NCI-H345 treated with DMSO at 0.1 percent for 48 hours (cell line): ENCODE results near the gene PTPRM.

ENCODE experiments used
- DNase-seq: peaks from one replicate; lab custom pipeline; 2025; ENCODE audit not compliant: unreplicated experiment; lab: John Stamatoyannopoulos, UW

The PTPRM gene

DNA sequence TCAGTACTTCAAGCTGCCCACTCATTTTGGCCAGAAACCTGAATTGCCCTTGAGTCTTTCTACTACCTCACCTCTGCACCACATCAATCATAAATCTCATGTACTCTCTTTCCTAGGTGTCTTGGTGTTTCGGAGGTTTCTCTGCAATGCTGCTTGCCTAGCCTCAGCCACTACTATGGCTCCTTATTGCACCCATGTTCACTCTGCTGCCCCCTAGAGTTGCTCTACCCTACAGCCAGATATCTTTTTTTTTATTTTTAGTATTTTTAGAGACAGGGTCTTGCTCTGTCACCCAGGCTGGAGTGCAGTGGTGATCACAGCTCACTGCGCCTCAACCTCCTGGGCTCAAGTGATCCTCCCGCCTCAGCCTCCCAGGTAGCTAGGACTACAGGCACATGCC, 413.0 kb downstream of the PTPRM start:
- no peak for DNase-seq

DNA sequence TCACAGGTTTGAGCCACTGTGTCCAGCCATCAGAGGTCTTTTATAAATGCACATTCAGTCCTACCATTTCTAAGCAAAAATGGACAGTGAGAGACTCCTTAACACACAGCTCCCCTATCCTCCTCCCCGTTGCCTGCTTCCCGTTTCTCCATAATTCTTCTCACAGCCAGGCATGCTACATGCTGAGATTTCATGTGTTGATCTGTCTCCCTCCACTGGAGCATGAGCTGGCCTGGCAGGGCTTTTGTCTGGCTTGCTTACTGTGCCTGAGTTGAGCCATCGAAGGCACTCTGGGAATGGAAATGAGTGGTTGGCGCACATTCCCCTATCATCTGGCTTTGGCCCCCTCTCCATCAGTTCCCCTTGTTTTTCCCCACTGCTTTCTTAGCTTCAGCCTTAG, 413.5 kb downstream of the PTPRM start:
- DNase-seq = no peak

DNA sequence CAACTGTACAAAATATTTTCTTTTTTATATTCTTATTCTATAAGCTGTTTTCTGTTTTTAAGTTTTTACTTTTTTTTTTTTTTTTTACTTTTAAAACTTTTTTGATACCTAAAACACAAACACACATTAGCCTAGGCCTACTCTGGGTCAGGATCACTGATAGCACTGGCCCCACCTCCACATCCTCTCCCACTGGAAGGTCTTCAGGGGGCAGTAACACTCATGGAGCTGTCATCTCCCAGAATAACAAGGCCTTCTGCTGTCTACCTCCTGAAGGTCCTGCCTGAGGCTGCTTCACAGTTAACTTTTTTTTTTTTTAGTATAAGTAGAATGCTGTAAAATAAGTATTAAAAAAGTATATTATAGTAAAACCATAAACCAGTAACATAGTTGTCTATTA, 415.1 kb downstream of the PTPRM start:
- DNase-seq = no peak

DNA sequence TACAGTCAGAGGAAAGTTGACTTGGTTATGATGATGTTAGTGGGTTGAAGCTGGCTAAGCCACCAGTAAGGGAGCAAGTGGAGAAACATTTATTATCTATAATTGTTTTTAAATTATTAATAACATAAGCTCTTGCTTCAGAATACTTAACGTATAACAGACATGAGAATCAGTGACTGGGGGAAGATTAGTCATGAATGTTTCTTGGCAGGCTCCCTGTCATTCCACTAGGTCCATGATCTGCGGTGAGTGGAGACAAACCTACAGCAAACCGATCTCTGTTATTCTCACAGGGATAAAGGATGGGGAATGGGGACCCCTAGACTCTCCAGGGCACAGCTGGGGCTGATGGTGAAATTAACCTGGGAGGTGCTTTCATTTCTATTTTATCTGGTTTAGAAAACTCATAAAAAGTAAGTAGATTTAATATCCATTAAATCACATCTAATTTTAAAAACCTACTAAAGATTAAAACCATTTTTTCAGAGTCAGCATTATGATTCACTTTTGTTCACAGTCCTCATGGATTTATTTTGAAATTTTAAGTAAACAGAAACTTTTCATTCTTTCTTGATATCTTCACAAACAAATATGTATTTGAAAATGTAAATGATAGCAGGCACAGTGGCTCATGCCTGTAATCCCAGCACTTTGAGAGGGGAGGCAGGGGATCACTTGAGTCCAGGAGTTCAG, 420.3 kb downstream of the PTPRM start:
- no peak for DNase-seq

DNA sequence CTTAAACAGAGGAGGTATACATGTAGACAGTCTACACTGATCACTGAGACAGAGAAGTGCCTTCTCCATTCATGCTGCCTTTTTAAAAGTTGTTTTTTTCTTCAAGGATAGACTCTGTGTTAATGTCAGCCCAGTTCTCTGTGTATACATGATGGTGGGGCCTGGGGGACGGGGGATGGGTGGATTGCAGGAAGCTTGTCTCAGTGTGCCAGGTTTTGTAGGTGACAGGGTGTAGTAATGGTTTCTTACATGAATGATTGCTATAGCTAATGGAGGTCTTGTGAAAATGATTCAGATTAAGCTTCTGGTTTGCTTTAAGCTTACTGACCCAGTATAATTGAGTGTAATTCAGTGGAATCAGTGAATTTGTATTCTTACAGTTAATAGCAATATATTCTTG, 423.6 kb downstream of the PTPRM start:
- DNase-seq = no peak

DNA sequence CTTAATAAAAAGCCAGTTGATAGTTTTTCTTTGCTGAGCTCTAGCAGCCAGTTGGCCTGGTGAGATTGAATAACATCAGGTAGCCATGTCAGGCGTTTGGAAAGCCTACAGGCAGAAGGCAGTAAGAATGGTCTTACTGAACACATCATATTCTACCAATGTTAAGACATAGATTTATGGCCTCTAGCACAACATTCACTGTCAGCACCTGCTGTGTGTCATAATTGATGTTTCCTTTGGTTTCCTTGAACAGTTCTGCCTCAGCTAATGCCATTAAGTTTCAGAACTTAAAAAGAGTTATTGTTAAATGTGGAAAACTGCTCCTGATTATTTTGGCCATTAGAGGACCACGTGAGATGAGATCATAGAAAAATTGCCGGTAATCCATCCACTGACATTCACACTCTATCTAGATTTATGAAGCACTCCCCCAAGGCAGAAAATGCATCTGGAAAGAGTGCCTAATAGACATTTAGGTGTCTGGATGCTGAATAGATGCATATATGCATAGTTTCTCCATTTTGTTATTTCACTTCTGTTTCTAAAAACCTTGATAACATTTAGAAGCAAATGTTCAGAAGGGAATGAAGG, 434.7 kb downstream of the PTPRM start:
- DNase-seq = no peak

DNA sequence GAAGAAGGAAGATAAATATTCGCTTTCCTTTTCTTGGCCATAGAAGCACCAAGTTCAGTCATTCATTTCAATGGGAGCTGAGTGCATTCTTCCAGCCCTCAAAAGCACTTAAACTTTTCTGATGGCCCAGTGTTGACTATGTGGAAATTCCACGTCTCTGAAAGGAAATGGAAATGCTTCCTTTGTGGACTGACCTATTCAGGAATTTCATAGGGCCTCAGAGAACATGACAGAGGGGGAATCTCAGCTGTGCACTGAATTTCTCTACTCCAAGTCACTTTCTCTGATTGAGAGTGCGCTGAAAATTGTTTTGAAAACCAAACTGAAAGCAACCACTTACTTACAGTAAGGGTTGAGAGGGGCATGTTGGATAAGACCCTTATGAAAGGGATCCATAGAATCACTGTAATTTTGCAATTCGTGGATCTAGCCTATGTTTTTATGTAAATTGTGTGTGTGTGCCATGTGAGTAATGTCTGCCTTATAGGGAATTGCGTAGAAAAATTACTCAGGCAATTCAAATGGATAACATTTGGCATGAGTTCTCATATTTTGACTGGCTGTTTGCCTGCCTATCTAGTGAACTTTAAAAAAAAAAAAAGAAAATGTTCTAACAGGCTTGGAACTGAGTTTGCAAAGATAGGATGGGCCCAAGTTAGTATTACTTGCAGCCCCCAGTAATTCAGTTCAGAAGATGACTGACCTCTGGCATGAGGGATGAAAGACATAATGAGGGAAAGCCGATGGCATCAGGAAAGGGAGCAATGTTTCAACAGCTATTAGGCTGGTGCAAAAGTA, 437.0 kb downstream of the PTPRM start:
- no peak for DNase-seq

DNA sequence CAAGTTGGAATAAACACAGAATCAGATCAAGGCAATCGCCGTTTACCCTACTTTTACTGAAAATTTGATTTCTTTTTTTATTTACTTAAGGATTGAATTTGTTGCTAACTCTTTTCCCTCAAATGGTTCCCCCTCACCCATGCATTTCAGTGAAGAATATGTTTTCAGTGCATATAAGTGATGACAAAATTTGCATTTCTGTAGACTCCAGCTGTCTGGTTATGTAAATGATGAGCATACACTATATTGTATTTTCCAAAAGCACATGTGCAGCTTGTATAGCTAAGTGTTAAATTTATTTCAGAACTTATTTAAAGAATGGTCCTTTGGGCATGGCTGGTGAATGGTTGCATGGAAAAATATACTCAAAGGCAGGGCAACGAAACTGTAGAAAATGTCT, 437.7 kb downstream of the PTPRM start:
- DNase-seq = no peak

DNA sequence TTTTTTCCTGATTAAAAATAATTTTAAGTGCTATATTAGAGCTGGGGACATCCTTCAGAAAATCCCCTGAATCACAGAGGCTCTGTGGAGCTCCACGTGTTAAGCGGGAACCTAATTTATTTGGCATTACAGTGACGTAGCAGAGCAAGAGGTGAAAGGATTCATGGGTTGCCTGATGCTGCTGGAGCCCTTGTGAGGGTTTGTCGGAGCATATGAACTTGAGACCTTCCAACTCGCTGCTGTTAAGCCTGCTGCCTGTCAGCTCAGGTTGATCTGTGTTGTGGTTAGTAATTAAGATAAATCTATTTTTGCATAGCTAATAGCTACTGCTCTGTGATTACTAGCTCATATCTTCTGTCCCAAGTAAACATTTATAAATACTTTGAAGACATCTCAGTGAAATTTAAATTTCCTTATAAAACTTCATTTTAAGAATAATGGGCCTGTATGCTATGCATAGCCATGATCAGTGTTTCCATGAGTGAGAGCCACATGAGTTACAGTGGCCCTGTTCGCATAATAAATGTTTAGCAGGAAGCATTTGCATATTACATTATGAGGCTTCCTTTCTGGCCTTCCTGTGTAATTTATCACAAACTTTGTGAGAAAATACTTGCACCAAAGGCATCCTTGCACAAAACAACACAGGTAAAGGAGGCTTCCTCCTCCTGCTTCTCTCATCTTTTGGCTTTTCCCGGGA, 438.9 kb downstream of the PTPRM start:
- DNase-seq = no peak

DNA sequence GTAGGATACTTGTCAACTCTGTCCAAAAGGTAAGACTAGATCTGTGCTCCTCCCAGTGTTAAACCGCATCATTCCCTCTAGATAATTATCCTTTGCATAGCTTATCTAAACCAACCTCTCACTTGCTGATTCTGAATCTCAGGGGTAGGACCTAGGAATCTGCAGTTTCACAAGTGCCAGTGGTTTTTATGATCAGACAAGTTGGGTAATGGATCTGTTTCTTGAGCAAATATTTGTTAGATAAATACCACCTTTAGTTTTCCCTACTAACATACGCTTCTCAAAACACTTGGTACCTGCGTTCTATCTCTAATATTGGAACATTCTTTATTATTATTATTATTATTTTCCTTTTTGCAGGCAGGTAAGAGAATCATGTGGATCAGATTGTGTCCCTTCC, 439.9 kb downstream of the PTPRM start:
- DNase-seq = no peak

DNA sequence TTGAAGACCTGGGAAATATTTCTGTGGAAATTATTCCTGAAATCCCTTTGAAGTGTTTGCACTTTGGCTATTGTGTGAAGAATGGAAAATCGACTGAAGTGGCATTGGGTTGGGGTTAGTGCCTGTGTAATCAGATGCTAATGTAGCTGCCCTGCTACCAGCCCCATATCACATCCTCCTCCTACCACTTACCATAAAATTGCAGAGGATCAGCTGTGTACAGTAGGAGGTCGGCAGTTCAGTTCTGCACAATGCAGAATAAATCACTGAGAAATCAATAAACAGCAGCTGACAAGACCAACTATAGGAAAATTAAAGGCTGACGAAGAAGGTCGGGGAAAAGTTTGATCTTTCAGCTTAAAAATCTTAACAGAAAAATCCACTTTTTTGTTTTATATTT, 440.9 kb downstream of the PTPRM start:
- no peak for DNase-seq

DNA sequence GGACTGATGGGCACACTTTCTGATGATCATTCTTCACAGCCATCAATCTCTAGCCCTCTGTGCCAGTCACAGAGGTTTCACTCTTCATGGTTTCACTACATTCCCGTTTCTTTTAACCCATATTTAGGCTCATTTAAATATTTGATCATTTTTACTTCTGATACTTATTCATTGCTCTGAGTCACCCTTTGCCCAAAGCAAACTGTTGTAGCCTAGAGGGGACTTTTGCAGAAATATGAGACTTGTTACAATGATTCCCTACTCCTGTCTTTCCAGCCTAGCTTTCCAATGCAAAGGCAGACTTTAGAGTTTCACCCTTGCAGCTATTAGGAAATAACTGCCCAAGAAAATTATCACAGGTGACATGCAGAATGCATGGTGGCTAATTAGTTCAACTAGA, 444.2 kb downstream of the PTPRM start:
- DNase-seq = no peak

DNA sequence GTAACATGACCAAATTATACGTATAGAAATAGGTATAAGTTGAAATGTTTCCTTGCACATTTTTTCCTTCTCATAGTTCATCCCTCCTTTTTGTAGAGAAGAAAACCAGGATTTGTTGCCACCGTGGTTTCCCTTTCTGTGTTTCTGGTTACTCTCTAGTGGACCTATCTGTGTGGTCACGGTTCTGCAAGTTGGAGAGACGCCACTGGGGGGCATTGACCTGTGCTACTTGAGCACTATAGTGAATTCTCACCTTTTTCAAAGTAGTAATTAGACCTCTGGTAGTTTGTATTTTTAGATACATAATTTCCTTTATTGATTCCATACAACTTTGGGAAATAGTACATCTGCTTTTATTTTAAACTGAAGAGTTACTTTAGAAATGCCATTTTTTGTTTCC, 444.8 kb downstream of the PTPRM start:
- DNase-seq = no peak

DNA sequence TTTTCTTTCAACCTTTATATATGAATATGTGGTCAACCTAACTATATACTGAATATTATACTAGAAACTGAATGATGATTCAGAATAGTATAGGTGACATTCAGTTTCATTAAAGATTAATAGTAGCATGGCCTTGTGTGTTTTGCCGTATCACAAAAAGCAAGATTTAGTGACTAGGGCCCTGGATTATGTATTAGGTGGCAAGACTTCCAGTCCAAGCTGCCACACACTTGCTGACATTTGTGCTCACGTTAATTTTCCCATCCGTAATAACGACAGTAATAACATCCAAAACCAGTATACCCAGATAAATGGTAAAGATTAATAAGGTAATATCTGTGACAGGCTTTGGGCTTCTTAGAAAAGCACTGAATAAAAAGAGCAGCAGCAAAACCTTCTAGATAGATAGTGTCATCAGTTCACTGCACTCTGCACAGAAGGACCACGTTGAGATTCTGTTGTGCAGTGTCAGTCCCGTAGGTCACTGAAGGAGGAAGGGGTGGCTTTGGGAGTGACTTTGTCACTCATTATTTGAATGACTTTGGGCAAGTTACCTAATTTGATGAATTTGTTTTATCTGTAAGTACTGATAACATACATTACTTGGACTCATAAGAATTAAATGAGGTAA, 451.7 kb downstream of the PTPRM start:
- no peak for DNase-seq

DNA sequence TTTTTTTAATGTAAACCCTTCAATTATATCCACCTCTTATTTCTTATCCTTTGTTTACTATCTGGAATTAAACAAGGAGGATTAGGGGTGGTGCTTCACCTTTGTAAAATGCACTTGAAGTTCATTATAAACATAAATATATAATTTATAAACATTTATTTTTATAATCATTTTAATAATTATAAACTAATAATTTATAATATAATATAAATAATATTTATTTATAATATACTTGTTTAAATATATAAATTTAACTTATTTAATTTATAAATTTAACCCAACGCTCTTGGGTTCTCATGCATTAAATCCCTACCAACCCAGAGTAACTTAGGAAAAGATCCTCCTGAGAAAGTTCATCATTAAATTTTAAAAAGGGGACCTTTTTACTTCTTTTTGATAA, 452.5 kb downstream of the PTPRM start:
- DNase-seq = no peak

DNA sequence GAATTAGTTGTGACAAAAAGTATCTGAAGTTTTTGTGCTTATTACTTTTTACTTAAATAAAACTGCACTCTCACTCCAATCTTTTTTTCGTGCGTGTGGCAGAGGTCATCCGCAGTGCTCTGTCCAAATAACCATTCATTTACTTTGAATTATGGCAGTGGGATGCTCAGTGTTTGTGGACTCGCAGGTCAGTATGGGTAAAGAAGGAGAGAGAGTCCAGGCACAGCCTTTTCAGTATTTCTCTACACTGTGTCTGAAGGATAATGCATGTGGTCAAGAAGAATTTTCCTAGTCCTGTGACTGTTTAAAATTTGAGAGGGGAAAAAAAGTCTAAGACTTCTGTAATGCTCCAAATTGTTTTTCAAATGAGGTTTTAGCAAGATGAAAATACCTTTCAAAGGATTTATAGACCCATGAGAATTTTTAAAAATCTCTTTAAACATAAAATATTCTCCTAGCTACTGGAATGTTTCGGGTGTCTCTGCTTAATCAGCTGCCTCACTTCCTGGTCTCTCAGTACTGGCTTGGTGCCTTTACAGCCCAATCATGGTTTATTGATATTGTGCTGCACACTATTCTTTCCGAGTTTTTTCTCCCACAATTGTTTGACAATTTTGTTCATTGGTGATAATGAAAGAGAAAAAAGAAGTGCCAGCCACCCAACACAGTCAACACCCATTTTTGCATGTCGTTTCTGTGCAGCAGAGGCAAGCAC, 453.2 kb downstream of the PTPRM start:
- no peak for DNase-seq

DNA sequence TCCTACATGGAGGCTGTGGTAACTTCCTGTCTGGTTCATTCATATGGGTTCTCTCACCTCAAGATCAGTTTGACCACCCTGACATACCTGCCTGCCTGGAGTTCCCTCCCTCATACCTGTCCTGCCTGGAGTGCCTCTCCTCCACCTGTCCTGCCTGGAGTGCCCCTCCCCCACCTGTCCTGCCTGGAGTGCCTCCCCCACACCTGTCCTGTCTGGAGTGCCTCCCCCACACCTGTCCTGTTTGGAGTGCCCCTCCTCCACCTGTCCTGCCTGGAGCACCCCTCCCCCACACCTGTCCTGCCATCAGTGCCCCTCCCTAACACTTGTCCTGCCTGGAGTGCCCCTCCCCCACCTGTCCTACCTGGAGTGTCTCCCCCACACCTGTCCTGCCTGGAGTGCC, 461.9 kb downstream of the PTPRM start:
- no peak for DNase-seq

DNA sequence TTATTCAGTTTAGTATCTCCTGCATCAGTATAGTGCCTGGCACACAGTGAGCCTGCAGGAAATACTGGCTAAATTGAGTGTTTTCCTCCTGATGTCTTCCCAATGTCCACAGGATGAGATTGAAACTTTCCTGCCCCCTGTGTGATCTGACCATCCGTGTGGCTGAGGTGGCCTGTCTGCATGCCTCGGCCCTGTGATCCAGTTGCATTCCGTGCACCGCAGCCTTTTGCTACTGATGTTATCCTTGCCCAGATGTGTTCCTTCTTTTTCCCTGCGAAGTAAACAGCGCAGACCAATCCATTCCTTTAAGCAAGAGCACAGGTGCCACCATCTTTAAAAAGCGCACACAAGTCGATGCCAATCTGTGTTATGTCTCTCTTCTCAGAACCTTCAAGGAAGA, 462.6 kb downstream of the PTPRM start:
- no peak for DNase-seq

DNA sequence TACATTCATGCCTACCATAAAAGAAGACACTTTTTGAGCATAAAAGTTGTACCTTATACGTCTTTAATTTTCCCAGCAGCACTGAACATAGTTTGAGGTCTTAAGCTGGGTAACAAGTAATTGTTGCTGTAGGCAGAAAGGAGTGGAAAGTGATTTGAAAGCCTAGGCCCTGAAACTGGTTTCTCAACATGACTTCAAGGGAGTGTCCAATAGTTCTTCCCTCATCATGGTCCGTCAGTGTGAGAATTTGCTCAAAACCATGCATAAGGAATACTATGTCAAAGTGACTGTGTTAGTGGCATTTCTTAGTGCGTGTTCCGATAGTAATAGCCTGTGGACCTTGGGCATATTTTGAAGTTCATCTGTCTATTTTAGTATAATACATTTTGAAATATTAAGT, 463.1 kb downstream of the PTPRM start:
- DNase-seq = no peak

DNA sequence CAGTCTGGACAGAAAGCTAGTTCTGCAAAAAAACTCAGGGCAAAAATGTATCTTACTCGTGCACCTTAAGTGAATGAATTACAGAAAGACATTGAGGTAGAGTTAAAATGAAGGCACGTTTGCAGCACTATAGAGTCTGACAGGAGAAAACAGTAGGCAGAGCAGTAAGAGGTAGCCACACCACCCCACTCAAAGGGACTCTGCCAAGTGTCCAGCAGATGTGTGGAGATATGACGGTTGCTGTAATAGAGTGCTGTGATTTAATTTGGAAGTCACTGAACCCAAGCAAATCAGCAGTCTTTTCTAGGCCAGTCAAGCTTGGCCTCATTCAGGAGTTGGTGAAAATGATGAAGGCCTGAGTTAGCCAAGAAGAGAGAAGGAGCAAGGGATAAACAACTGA, 464.4 kb downstream of the PTPRM start:
- DNase-seq = no peak

DNA sequence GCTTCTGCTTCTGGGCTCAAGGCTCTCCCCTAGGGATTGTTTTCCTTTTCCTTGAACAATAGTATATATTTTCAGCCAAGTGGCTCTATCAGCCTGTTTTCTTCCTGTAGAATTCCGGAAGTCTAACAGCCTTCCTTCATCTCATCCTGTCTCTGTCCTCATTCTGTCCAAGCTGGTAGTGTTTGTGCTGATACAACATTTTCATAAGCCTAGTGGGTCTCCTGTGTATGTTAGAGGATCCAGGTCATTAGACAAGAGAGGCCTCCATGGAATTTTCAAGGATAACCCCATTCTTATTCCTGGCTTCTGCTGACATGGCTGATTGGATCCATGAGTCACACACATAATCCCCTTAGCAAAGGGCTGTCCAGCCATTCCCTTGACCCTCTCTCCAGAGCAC, 467.6 kb downstream of the PTPRM start:
- DNase-seq = no peak
